Neural progenitor cell (in vitro differentiated cells): ENCODE results near the gene PCDH9. TPM values are rescaled to one million over a fixed set of nuclear protein-coding genes. Genes with fewer than 3 reads are reported as not detected.

Source experiments
- DNase-seq: peaks from one replicate; pipeline ENCODE4 v3.0.0-alpha.2; 2016; ENCODE audit warnings: low spot score
- H2AFZ ChIP-seq: fragments of 200-600 bp; sonication (generic); replicated peaks from 2 replicates; pipeline ENCODE4 v1.6.1; 2016; ENCODE audit warnings: antibody characterized with exemption
- H3F3A ChIP-seq: fragments of 200-600 bp; sonication (generic); 2 replicates; pipeline ENCODE4 v1.6.1; 2016; ENCODE audit warnings: antibody characterized with exemption, low read depth
- H3K27ac ChIP-seq: fragments of 200-600 bp; sonication (generic); 2 replicates; pipeline ENCODE4 v1.5.1; 2016; ENCODE audit warnings: mild to moderate bottlenecking
- H3K27me3 ChIP-seq: fragments of 200-600 bp; sonication (generic); 2 replicates; pipeline ENCODE4 v1.6.1; 2016; ENCODE audit warnings: mild to moderate bottlenecking, moderate library complexity
- H3K36me3 ChIP-seq: fragments of 200-600 bp; sonication (generic); 2 replicates; pipeline ENCODE4 v1.5.1; 2016
- H3K4me1 ChIP-seq: fragments of 200-600 bp; sonication (generic); 2 replicates; pipeline ENCODE4 v1.6.1; 2016; ENCODE audit warnings: mixed run types
- H3K4me2 ChIP-seq: fragments of 200-600 bp; sonication (generic); 2 replicates; pipeline ENCODE4 v1.6.1; 2016
- H3K4me3 ChIP-seq: fragments of 200-600 bp; sonication (generic); 2 replicates; pipeline ENCODE4 v1.5.1; 2016
- H3K79me2 ChIP-seq: fragments of 200-600 bp; sonication (generic); 2 replicates; pipeline ENCODE4 v1.6.1; 2016; ENCODE audit warnings: low read depth
- H3K9ac ChIP-seq: fragments of 200-600 bp; sonication (generic); 2 replicates; pipeline ENCODE4 v1.6.1; 2016
- H3K9me3 ChIP-seq: fragments of 200-600 bp; sonication (generic); 2 replicates; pipeline ENCODE4 v1.5.1; 2016; ENCODE audit warnings: low read depth
- H4K20me1 ChIP-seq: fragments of 200-600 bp; sonication (generic); 2 replicates; pipeline ENCODE4 v1.6.1; 2016; ENCODE audit warnings: low read depth
- H3K27ac Mint-ChIP-seq: 3 replicates; pipeline ENCODE4 v1.8.0; 2021; ENCODE audit warnings: mixed read lengths
- H3K27me3 Mint-ChIP-seq: 2 replicates; pipeline ENCODE4 v1.8.0; 2022; ENCODE audit warnings: low read depth, mild to moderate bottlenecking, inconsistent platforms, moderate library complexity, mixed read lengths; ENCODE audit not compliant: insufficient read depth
- H3K36me3 Mint-ChIP-seq: 3 replicates; pipeline ENCODE4 v1.8.0; 2021; ENCODE audit warnings: mixed read lengths
- H3K4me1 Mint-ChIP-seq: 3 replicates; pipeline ENCODE4 v1.8.0; 2021; ENCODE audit warnings: mixed read lengths
- H3K4me3 Mint-ChIP-seq: 3 replicates; pipeline ENCODE4 v1.8.0; 2021; ENCODE audit warnings: mild to moderate bottlenecking, moderate library complexity, mixed read lengths
- H3K9me3 Mint-ChIP-seq: 3 replicates; pipeline ENCODE4 v1.8.0; 2020; ENCODE audit warnings: mixed read lengths
- CTCF ChIP-seq: fragments of 200-600 bp; sonication (generic); IDR thresholded peaks from 2 replicates; pipeline ENCODE4 v1.5.1; 2017; ENCODE audit warnings: antibody characterized with exemption, mild to moderate bottlenecking
- EZH2 ChIP-seq: fragments of 200-600 bp; sonication (generic); IDR thresholded peaks from 2 replicates; pipeline ENCODE4 v1.6.1; 2017; ENCODE audit warnings: antibody characterized with exemption, mild to moderate bottlenecking, moderate library complexity
- EZH2phosphoT487 ChIP-seq: fragments of 200-600 bp; sonication (generic); IDR thresholded peaks from 2 replicates; pipeline ENCODE4 v1.6.1; 2017; ENCODE audit warnings: antibody characterized with exemption
- total RNA-seq: library from RNA; depleted of rRNA; stranded (reverse); fragments of >200 nt; gene quantifications from 2 replicates; pipeline ENCODE4 v1.2.3, GENCODE V29; 2015; ENCODE audit warnings: low replicate concordance

PCDH9 gene
- total RNA-seq, 1 donor from 2014 or later = 0.24 TPM

GRCh38 chr13:66338542-66338941 is 891.6 kb downstream of the PCDH9 start:
- no peaks in the 10 kb centered on the region for H3K36me3 Mint-ChIP-seq
- H3K27ac ChIP-seq = no peak overlapping the region

GRCh38 chr13:66335626-66336025 is 894.5 kb downstream of the PCDH9 start:
- Histone ChIP-seq H4K20me1 (no peaks in the 10 kb centered on the region), H3K36me3 (no peaks in the 10 kb centered on the region), H3K79me2 (no peaks in the 10 kb centered on the region), H3F3A (no peaks in the 10 kb centered on the region), H3K4me2 (no peak overlapping the region), H3K4me3 (no peak overlapping the region), H3K4me1 (no peaks in the 10 kb centered on the region), H3K27me3 (no peaks in the 10 kb centered on the region), H2AFZ (no peak overlapping the region), H3K9me3 (no peaks in the 10 kb centered on the region), H3K9ac (no peak overlapping the region), H3K27ac (no peak overlapping the region)
- no peak for DNase-seq
- H3K27ac Mint-ChIP-seq = no peak overlapping the region
- H3K4me3 Mint-ChIP-seq = no peak overlapping the region
- no peaks in the 10 kb centered on the region for H3K27me3 Mint-ChIP-seq
- no peaks in the 10 kb centered on the region for H3K9me3 Mint-ChIP-seq
- TF ChIP-seq EZH2phosphoT487 (no peak), CTCF (no peak), EZH2 (no peak)
- no peaks in the 10 kb centered on the region for H3K36me3 Mint-ChIP-seq
- peaks cover 3% of the 10 kb centered on the region for H3K4me1 Mint-ChIP-seq

More at GRCh38 chr13:66338542-66338941, 891.6 kb downstream of the PCDH9 start:
- H3K27me3 ChIP-seq = no peaks in the 10 kb centered on the region
- H3F3A ChIP-seq = no peaks in the 10 kb centered on the region
- no peak for TF ChIP-seq CTCF
- TF ChIP-seq EZH2phosphoT487 = no peak
- TF ChIP-seq EZH2 = no peak
- Mint-ChIP-seq H3K4me1 (peaks cover 13% of the 10 kb centered on the region), H3K4me3 (no peak overlapping the region), H3K27me3 (no peaks in the 10 kb centered on the region), H3K9me3 (peaks cover 2% of the 10 kb centered on the region), H3K27ac (no peak overlapping the region)
- H3K4me1 ChIP-seq = peaks cover 4% of the 10 kb centered on the region
- no peaks in the 10 kb centered on the region for H3K36me3 ChIP-seq
- no peaks in the 10 kb centered on the region for H3K9me3 ChIP-seq
- no peaks in the 10 kb centered on the region for H3K79me2 ChIP-seq
- no peak overlapping the region for H3K4me2 ChIP-seq
- H4K20me1 ChIP-seq = no peaks in the 10 kb centered on the region
- H2AFZ ChIP-seq = no peak overlapping the region
- DNase-seq = no peak
- no peak overlapping the region for H3K9ac ChIP-seq
- no peak overlapping the region for H3K4me3 ChIP-seq

- Mint-ChIP-seq H3K27ac (peak overlapping the region; percentile 71), H3K27me3 (no peaks in the 10 kb centered on the region), H3K4me3 (no peak overlapping the region), H3K36me3 (no peaks in the 10 kb centered on the region), H3K9me3 (no peaks in the 10 kb centered on the region), H3K4me1 (peaks cover 4% of the 10 kb centered on the region)
- Histone ChIP-seq H2AFZ (peak overlapping the region; percentile 28), H3K27me3 (no peaks in the 10 kb centered on the region), H3K79me2 (no peaks in the 10 kb centered on the region), H3K9me3 (no peaks in the 10 kb centered on the region), H3K4me2 (no peak overlapping the region), H3K27ac (no peak overlapping the region), H3F3A (no peaks in the 10 kb centered on the region), H3K36me3 (no peaks in the 10 kb centered on the region), H3K9ac (no peak overlapping the region), H3K4me1 (no peaks in the 10 kb centered on the region), H4K20me1 (no peaks in the 10 kb centered on the region), H3K4me3 (no peak overlapping the region)
- TF ChIP-seq EZH2 (no peak), CTCF (no peak), EZH2phosphoT487 (no peak)
- no peak for DNase-seq
Measured at GRCh38 chr13:66329988-66330451, 900.1 kb downstream of the PCDH9 start.
